Loucy (cell line): ENCODE results near the gene PROB1.

ENCODE experiments used
- H2AFZ ChIP-seq: fragments of 200-600 bp; sonication (generic); 2 replicates; pipeline ENCODE4 v1.6.0; 2016; ENCODE audit warnings: antibody characterized with exemption, mild to moderate bottlenecking, low read length, moderate library complexity
- H3F3A ChIP-seq: fragments of 200-600 bp; 2 replicates; pipeline ENCODE4 v1.6.0; 2016; ENCODE audit warnings: antibody characterized with exemption, low read depth, mild to moderate bottlenecking
- H3K27me3 ChIP-seq: fragments of 200-600 bp; sonication (generic); 2 replicates; pipeline ENCODE4 v1.6.1; 2014; ENCODE audit warnings: low read length, mild to moderate bottlenecking; ENCODE audit not compliant: insufficient read depth, poor library complexity, severe bottlenecking
- H3K36me3 ChIP-seq: fragments of 200-600 bp; sonication (generic); 2 replicates; pipeline ENCODE4 v1.6.1; 2016; ENCODE audit warnings: low read length; ENCODE audit not compliant: insufficient read depth
- H3K4me1 ChIP-seq: fragments of 200-600 bp; sonication (generic); 2 replicates; pipeline ENCODE4 v1.5.1; 2014; ENCODE audit warnings: low read length, mild to moderate bottlenecking; ENCODE audit not compliant: insufficient read depth, poor library complexity, severe bottlenecking
- H3K4me2 ChIP-seq: fragments of 200-600 bp; sonication (generic); 2 replicates; pipeline ENCODE4 v1.6.0; 2014; ENCODE audit warnings: antibody characterized with exemption, low read length, low read depth, mild to moderate bottlenecking; ENCODE audit not compliant: poor library complexity, severe bottlenecking
- H3K4me3 ChIP-seq: fragments of 200-600 bp; sonication (generic); 2 replicates; pipeline ENCODE4 v1.5.1; 2014; ENCODE audit warnings: low read length, mild to moderate bottlenecking, mixed read lengths; ENCODE audit not compliant: poor library complexity, severe bottlenecking
- H3K79me2 ChIP-seq: fragments of 200-600 bp; sonication (generic); 2 replicates; pipeline ENCODE4 v1.6.1; 2014; ENCODE audit warnings: low read length; ENCODE audit not compliant: insufficient read depth
- H3K9ac ChIP-seq: fragments of 200-600 bp; sonication (generic); 2 replicates; pipeline ENCODE4 v1.6.0; 2014; ENCODE audit warnings: mild to moderate bottlenecking, low read depth, low read length, moderate library complexity; ENCODE audit not compliant: poor library complexity, severe bottlenecking
- H3K9me2 ChIP-seq: fragments of 200-600 bp; sonication (generic); replicated peaks from 2 replicates; pipeline ENCODE4 v1.6.1; 2016; ENCODE audit warnings: low read depth, low read length, mixed read lengths
- H3K9me3 ChIP-seq: fragments of 200-600 bp; sonication (generic); 2 replicates; pipeline ENCODE4 v1.6.1; 2014; ENCODE audit warnings: mild to moderate bottlenecking, antibody characterized with exemption, low read length, low read depth; ENCODE audit not compliant: insufficient read depth
- H4K20me1 ChIP-seq: fragments of 200-600 bp; sonication (generic); 2 replicates; pipeline ENCODE4 v1.6.0; 2014; ENCODE audit warnings: antibody characterized with exemption, low read length, mild to moderate bottlenecking; ENCODE audit not compliant: insufficient read depth, poor library complexity, severe bottlenecking
- CTCF ChIP-seq: fragments of 200-600 bp; sonication (generic); conservative IDR thresholded peaks from 2 replicates; pipeline ENCODE4 v1.5.1; 2014; ENCODE audit warnings: mild to moderate bottlenecking, antibody characterized with exemption, low read length
- EZH2phosphoT487 ChIP-seq: fragments of 200-600 bp; IDR thresholded peaks from 2 replicates; pipeline ENCODE4 v1.6.1; 2018; ENCODE audit warnings: antibody characterized with exemption, mild to moderate bottlenecking, moderate library complexity, borderline replicate concordance

The PROB1 gene

DNA sequence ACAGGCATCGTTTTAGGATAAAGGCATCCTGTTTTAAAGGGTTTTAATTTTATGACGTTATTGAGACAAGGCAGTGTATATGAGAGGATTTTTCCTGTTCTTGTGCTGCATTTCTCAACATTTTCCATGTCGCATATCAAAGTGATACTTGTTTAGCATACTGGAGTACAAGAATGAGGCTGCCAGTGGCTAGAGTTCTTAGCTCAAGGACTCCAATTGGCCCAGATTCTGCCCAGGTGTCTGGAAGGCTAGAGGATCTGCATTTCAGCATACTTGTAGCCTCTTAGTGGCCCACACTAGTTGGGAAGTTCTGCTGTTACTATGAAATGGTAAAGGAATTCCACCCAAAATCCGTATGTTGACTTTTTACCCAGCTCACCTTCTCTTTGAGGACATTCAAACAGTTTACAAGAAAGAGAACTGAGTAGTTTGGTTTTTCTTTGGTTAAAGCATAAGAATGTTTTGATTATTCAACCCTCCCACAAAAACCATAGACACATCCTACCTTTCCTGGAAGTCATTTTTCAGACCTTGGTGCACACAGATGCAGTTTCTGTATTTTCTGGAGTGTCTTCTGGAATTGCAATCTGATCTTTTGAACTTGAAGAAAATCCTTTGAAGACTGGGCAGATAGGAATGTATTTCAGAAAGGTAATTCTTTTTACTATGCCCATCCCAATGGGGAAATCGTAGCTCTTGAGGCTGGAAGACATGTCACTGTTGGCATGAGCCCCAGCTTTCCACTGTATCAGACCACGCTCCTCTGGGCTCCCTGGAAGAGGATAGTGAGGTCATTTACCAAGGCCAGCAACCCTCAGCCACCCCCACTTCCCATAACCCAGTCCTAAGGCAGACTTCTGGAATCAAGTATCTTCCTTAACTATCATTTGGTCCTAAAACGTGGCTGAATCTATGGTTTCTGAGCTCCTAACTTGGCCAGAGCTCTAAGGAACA, 23.1 kb downstream of the PROB1 start:
- no peaks in the 10 kb centered on the region for H3K79me2 ChIP-seq
- no peak overlapping the region for H3K4me3 ChIP-seq
- H3K9me3 ChIP-seq: no peaks in the 10 kb centered on the region
- no peak overlapping the region for H3K9ac ChIP-seq
- no peaks in the 10 kb centered on the region for H3K9me2 ChIP-seq
- TF ChIP-seq EZH2phosphoT487 (no peak), CTCF (no peak)
- peaks cover 4% of the 10 kb centered on the region for H3K4me1 ChIP-seq
- no peaks in the 10 kb centered on the region for H3F3A ChIP-seq
- peaks cover 34% of the 10 kb centered on the region; the same call in 1 of the 2 replicates for H3K36me3 ChIP-seq
- H2AFZ ChIP-seq: no peak overlapping the region
- no peak overlapping the region for H3K4me2 ChIP-seq
- no peaks in the 10 kb centered on the region for H4K20me1 ChIP-seq
- no peaks in the 10 kb centered on the region for H3K27me3 ChIP-seq

DNA sequence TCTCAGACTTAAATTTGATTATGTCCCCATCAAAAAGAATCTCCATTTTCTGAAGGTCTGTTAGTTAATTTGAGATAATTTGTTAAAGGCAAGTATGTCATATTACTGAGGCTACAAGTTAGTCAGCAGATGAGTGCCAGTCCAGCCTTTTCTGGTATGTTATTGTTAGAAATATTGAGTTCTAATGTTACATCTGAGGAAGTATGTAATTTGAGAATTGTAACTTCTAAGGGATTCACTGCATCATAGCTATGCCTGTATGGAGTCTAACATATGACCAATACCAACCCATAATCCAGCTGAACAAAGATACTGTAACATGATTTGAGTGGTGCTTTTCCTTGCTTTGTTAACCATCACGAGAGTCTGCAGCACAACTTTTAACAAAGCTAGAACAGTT, 25.7 kb downstream of the PROB1 start:
- peaks cover 57% of the 10 kb centered on the region; the same call in 1 of the 2 replicates for H3K36me3 ChIP-seq
- H3K79me2 ChIP-seq: no peaks in the 10 kb centered on the region
- no peak overlapping the region for H3K4me2 ChIP-seq
- no peaks in the 10 kb centered on the region for H3K27me3 ChIP-seq
- TF ChIP-seq CTCF: no peak
- TF ChIP-seq EZH2phosphoT487: no peak
- no peak overlapping the region for H3K9ac ChIP-seq
- H2AFZ ChIP-seq: no peak overlapping the region
- H3F3A ChIP-seq: no peaks in the 10 kb centered on the region
- H3K4me1 ChIP-seq: no peaks in the 10 kb centered on the region
- no peak overlapping the region for H3K4me3 ChIP-seq
- H3K9me2 ChIP-seq: no peaks in the 10 kb centered on the region
- no peaks in the 10 kb centered on the region for H3K9me3 ChIP-seq
- no peaks in the 10 kb centered on the region for H4K20me1 ChIP-seq

DNA sequence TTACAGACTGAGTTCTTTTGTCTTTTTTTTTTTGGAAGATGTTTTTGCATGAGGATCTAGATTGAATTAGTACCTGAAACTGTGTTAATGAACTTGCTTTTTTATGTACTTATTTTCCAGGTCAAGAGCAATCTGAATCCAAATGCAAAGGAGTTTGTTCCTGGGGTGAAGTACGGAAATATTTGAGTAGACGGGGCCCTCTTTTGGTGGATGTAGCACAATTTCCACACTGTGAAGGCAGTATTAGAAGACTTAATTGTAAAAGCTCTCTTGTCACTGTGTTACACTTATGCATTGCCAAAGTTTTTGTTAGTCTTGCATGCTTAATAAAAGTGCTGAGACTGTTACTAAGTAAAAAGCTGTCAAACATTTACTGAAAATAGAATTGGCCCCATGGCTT, 26.3 kb downstream of the PROB1 start:
- Histone ChIP-seq H3F3A (no peaks in the 10 kb centered on the region), H3K9me2 (no peaks in the 10 kb centered on the region), H2AFZ (no peak overlapping the region), H3K79me2 (peaks cover 3% of the 10 kb centered on the region; the same call in 1 of the 2 replicates), H3K9me3 (no peaks in the 10 kb centered on the region), H4K20me1 (peaks cover 5% of the 10 kb centered on the region), H3K4me2 (no peak overlapping the region), H3K27me3 (no peaks in the 10 kb centered on the region), H3K4me1 (no peaks in the 10 kb centered on the region), H3K36me3 (peaks cover 63% of the 10 kb centered on the region; the same call in 1 of the 2 replicates), H3K9ac (no peak overlapping the region), H3K4me3 (no peak overlapping the region)
- TF ChIP-seq CTCF (peak; percentile 52), EZH2phosphoT487 (no peak)
